ENCODE measurements around the gene MICAL2. TPM values are rescaled to one million over a fixed set of nuclear protein-coding genes. Genes with fewer than 3 reads are reported as not detected.

MICAL2 gene
- total RNA-seq, 4 donors from 2014 or later = 195 to 499 (median 259) TPM

DNA sequence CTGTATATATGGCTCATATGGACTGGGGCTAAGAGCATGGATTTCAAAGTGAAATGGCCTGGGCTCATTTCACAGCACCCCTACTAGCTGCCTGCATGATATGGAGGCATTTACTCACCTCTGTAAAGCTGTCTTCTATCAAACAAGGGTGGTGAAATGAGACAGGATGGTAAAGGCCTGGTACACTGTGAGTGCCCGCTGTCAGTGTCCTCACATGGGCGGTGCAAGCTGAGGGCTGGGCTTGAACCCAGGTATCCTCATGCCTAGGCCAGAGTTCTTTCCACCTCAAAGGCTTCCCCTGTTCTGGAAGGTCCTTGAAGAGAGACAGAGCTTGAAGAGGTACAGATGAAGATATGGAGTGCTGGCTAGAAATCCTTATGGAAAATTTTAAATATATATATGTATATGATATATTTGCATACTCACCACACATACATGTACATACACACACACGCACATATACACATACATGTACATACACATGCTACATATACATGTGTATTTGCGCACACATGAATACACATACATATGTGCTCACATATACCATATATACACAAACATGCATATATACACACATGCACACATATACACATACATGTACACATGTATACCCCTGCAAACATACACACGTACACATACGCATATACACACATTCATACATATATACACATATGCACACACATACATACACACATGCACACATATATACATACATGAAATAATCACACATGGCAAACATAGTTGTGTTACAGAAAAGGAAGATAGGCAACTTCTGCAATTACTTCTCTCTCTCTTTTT, 44.7 kb downstream of the MICAL2 start:
- H3K27ac ChIP-seq (replicated peaks in 1 of 4) = peak overlapping the region; percentile 24 to 91 (median 88)
- TF ChIP-seq, protein P1, sequence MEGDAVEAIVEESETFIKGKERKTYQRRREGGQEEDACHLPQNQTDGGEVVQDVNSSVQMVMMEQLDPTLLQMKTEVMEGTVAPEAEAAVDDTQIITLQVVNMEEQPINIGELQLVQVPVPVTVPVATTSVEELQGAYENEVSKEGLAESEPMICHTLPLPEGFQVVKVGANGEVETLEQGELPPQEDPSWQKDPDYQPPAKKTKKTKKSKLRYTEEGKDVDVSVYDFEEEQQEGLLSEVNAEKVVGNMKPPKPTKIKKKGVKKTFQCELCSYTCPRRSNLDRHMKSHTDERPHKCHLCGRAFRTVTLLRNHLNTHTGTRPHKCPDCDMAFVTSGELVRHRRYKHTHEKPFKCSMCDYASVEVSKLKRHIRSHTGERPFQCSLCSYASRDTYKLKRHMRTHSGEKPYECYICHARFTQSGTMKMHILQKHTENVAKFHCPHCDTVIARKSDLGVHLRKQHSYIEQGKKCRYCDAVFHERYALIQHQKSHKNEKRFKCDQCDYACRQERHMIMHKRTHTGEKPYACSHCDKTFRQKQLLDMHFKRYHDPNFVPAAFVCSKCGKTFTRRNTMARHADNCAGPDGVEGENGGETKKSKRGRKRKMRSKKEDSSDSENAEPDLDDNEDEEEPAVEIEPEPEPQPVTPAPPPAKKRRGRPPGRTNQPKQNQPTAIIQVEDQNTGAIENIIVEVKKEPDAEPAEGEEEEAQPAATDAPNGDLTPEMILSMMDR (IDR thresholded peaks at IDR 0.05) = no peak
- TF ChIP-seq POLR2AphosphoS5 (IDR thresholded peaks at IDR 0.05) (no peak), POLR2A (IDR thresholded peaks at IDR 0.05; ENCODE audit: low read depth) (no peak), EP300 (IDR thresholded peaks at IDR 0.05) (no peak)

DNA sequence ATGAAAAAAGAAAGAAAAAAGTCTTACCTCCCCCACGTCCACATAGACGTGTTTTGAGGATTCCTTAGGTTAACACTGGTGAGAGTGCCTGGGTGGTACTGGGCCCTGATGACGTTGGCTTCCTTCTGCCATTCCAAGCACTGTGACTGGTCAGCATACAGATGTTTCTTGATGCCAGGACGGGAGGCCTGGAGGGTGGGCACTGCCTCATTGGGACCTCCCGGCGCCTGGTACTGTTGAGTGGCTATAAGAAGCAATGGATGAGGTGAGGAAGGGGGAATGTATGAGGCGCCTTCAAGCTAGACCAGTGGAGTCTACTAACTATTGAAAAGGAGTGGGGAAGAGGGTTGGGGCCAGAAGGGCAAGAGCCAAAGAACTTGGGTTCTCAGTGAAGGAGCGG, 45.3 kb downstream of the MICAL2 start:
- Histone ChIP-seq H3K27me3 (no peaks in the 10 kb centered on the region), H3K4me3 (no peak overlapping the region), H3K27ac (replicated peaks in 1 of 4) (peak overlapping the region; percentile 87 to 91 (median 90)), H3K36me3 (peaks cover 0 to 17% (median 14%) of the 10 kb centered on the region in 4 donors), H3K9me3 (no peaks in the 10 kb centered on the region), H3K4me1 (peaks cover 38 to 72% (median 66%) of the 10 kb centered on the region in 4 donors)
- no peak for DNase-seq (ENCODE audit: extremely low spot score)
- 90% methylated on average over 8 of the region's 8 CpGs for WGBS
- TF ChIP-seq, protein P1 (IDR thresholded peaks at IDR 0.05) = no peak
- TF ChIP-seq POLR2A (IDR thresholded peaks at IDR 0.05; ENCODE audit: low read depth) (no peak), POLR2AphosphoS5 (IDR thresholded peaks at IDR 0.05) (no peak), EP300 (IDR thresholded peaks at IDR 0.05) (no peak)
- intact Hi-C loops (cut with DNase I) = no loop called here

More for the DNA sequence above, 44.7 kb downstream of the MICAL2 start:
- WGBS = 89% methylated on average over 5 of the region's 6 CpGs
- Histone ChIP-seq H3K27me3 (no peaks in the 10 kb centered on the region), H3K4me1 (peaks cover 32 to 72% (median 65%) of the 10 kb centered on the region in 4 donors), H3K9me3 (no peaks in the 10 kb centered on the region), H3K4me3 (no peak overlapping the region), H3K36me3 (peaks cover 0 to 17% (median 14%) of the 10 kb centered on the region in 4 donors)
- no peak for DNase-seq (ENCODE audit: extremely low spot score)
- intact Hi-C loops (cut with DNase I) = no loop called here

DNA sequence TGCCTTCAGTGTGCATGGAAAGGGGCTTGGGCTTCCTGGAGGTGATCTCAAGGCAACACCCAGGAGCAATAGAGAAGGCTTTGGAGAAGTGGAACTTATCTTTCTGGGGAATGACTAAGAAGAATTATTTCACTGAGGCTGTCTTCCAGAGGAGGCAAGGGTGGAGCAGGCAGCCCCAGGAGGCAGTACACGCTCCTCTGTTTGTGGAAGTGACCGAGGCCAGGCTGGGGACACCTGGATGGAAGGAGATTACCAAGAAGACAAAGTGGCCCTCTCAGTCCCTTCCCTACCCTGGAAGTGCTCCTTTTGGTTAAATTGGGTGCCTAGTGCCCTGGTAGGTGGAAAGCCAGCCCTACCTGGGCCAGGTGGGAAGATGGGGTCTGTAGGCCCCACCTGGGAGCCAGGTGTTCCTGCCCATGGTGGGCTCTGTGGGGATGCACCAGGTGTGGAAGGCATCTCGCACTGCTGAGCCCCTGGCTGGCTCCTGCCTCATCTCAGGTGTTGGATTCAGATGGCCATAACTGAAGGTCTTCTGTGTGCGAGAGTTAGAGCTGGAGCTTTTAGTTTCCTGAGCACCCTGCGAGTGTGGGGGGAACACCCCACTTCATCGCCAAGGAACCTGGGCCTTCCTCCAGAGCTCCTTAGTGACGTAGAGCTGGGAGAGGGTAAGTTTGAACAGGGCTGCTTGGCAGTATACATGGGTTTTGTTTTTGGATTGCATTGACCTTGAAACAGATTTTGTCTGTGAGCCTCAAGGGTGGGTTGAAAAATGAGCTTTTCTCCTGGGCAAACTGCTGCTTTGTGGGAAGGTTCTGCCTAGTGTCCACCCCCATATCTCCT, 46.1 kb downstream of the MICAL2 start:
- Histone ChIP-seq H3K9me3 (no peaks in the 10 kb centered on the region), H3K4me3 (no peak overlapping the region), H3K4me1 (peaks cover 44 to 77% (median 71%) of the 10 kb centered on the region in 4 donors), H3K36me3 (peaks cover 0 to 17% (median 14%) of the 10 kb centered on the region in 4 donors), H3K27ac (replicated peaks in 1 of 4) (peak overlapping the region; percentile 87 to 91 (median 90)), H3K27me3 (no peaks in the 10 kb centered on the region)
- DNase-seq (ENCODE audit: extremely low spot score) = no peak
- no peak for TF ChIP-seq POLR2A (IDR thresholded peaks at IDR 0.05; ENCODE audit: low read depth)
- TF ChIP-seq, protein P1 (IDR thresholded peaks at IDR 0.05) = no peak
- no peak for TF ChIP-seq EP300 (IDR thresholded peaks at IDR 0.05)
- TF ChIP-seq POLR2AphosphoS5 (IDR thresholded peaks at IDR 0.05) = no peak
- 67% methylated on average over 2 of the region's 7 CpGs for WGBS
- intact Hi-C loops (cut with DNase I) = no loop called here

DNA sequence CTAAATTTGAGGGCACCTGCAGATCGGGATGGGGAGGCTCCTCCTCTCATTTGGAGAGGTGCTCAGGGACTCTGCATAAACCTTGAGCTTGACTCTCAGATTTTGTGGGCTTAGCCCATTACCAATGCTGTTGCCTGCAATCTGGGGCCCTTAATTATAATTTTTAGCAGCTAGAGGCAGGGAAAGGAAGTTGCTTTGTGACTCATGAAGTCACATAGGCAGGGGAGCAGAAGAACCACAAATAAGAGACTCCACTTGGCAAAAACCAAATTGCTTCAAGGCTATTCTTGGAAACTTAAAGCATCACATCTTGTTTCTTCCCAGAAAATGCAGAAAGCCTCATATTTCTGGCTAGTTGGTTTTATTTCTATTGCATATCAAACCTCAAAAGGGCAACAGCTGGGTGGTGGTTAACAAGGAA, 46.9 kb downstream of the MICAL2 start:
- no peak for TF ChIP-seq EP300 (IDR thresholded peaks at IDR 0.05)
- peak in 1 of 2 donors; percentile 14 for TF ChIP-seq POLR2AphosphoS5 (IDR thresholded peaks at IDR 0.05)
- H3K27me3 ChIP-seq = no peaks in the 10 kb centered on the region
- WGBS = 73% methylated on average over 1 of the region's 1 CpG
- no peaks in the 10 kb centered on the region for H3K9me3 ChIP-seq
- no peak for DNase-seq (ENCODE audit: extremely low spot score)
- H3K4me3 ChIP-seq = no peak overlapping the region
- H3K27ac ChIP-seq (replicated peaks in 1 of 4) = peak overlapping the region; percentile 87 to 91 (median 90)
- H3K4me1 ChIP-seq = peaks cover 51 to 84% (median 78%) of the 10 kb centered on the region in 4 donors
- peaks cover 0 to 20% (median 18%) of the 10 kb centered on the region in 4 donors for H3K36me3 ChIP-seq
- intact Hi-C loops (cut with DNase I) = no loop called here

DNA sequence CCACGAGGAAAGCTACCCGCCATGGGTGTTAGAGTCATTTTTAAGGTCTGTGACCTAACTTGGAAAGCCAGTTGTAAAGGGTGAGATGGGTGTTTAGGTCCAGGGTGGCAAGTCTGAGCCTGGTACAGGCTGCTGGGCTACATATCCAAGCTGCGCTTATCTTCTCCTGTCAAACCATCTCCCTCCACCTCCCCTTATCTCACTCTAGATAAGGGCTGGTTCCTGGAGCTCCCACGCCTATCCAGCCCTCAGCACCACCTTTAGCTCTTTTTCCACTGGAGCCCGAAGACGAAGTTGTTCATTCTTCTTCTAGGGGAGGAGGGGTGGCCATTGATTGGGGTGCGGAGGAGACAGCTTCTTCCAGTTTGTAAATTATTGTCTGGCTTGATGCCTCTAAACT, 48.5 kb downstream of the MICAL2 start:
- Histone ChIP-seq H3K27ac (replicated peaks in 1 of 4) (peak overlapping the region; percentile 87 to 91 (median 90)), H3K4me3 (no peak overlapping the region), H3K36me3 (peaks cover 0 to 21% (median 17%) of the 10 kb centered on the region in 4 donors), H3K27me3 (no peaks in the 10 kb centered on the region), H3K9me3 (no peaks in the 10 kb centered on the region), H3K4me1 (peaks cover 62 to 97% (median 94%) of the 10 kb centered on the region in 4 donors)
- TF ChIP-seq POLR2A (IDR thresholded peaks at IDR 0.05; ENCODE audit: low read depth) (no peak), POLR2AphosphoS5 (IDR thresholded peaks at IDR 0.05) (no peak), EP300 (IDR thresholded peaks at IDR 0.05) (no peak)
- TF ChIP-seq, protein P1 (IDR thresholded peaks at IDR 0.05) = no peak
- intact Hi-C loops (cut with DNase I) = no loop called here
- 60% methylated on average over 7 of the region's 7 CpGs for WGBS
- DNase-seq (ENCODE audit: extremely low spot score) = no peak

Measured in esophagus muscularis mucosa (tissue), 4 donors.